HEK293 (cell line): Measurements from ENCODE around the gene NEU4.

Source experiments
- CTCF ChIA-PET: fragments of 350-600 bp; formaldehyde crosslinking; extraction: SDS; loops from one replicate; lab custom pipeline; 2021; ENCODE audit warnings: antibody characterized with exemption; lab: Yijun Ruan, JAX
- POLR2A ChIA-PET: fragments of 300-600 bp; formaldehyde crosslinking; extraction: SDS; loops from one replicate; lab custom pipeline; 2020; ENCODE audit warnings: antibody characterized with exemption, inconsistent platforms; lab: Yijun Ruan, JAX
- H3K27ac ChIP-seq: fragments of 200-500 bp; sonication (Bioruptor generic); 2 replicates; pipeline ENCODE4 v1.5.1; 2014; ENCODE audit warnings: low read depth, low read length, control low read depth, inconsistent platforms; ENCODE audit errors: extremely low read depth
- H3K36me3 ChIP-seq, 2 experiments: fragments of 200-500 bp in 1 of 2; sonication (Bioruptor generic) in 1 of 2; 1 replicate in 1 of 2; 2 replicates in 1 of 2; pipeline ENCODE4 v1.5.1; 2014 to 2017; ENCODE audit warnings: inconsistent platforms in 2 of 2, low read length in 2 of 2; ENCODE audit not compliant: control insufficient read depth in 2 of 2, insufficient read depth in 1 of 2
- H3K4me1 ChIP-seq: fragments of 200-500 bp; sonication (Bioruptor generic); 2 replicates; pipeline ENCODE4 v1.5.1; 2014; ENCODE audit warnings: mild to moderate bottlenecking, low read length, inconsistent platforms; ENCODE audit not compliant: control insufficient read depth, insufficient read depth
- H3K4me3 ChIP-seq: 2 replicates; pipeline ENCODE4 v1.5.1; 2011; ENCODE audit warnings: low read depth, mild to moderate bottlenecking, control low read depth, low read length, moderate library complexity
- H3K9me3 ChIP-seq: fragments of 200-500 bp; sonication (Bioruptor generic); 2 replicates; pipeline ENCODE4 v1.5.1; 2014; ENCODE audit warnings: low read depth, low read length, inconsistent platforms; ENCODE audit not compliant: control insufficient read depth, insufficient read depth
- AEBP2 ChIP-seq: fragments of 450-650 bp; formaldehyde crosslinking; IDR thresholded peaks from 2 replicates; pipeline ENCODE4 v1.5.1; 2016; ENCODE audit warnings: missing biosample characterization, missing genetic modification characterization, borderline replicate concordance
- EGR2 ChIP-seq: fragments of 450-650 bp; formaldehyde crosslinking; IDR thresholded peaks from 2 replicates; pipeline ENCODE4 v1.5.1; 2016; ENCODE audit warnings: low read depth, missing biosample characterization, missing genetic modification characterization
- KLF10 ChIP-seq: fragments of 450-650 bp; IDR thresholded peaks from 2 replicates; pipeline ENCODE4 v1.5.1; 2018; ENCODE audit warnings: missing biosample characterization, mild to moderate bottlenecking, missing genetic modification characterization
- MEIS1 ChIP-seq: sonication (generic); formaldehyde crosslinking; IDR thresholded peaks from 2 replicates; pipeline ENCODE4 v1.8.1; 2022; ENCODE audit warnings: missing genetic modification reagents, mild to moderate bottlenecking, borderline replicate concordance
- PRDM10 ChIP-seq: fragments of 450-650 bp; formaldehyde crosslinking; IDR thresholded peaks from 2 replicates; pipeline ENCODE4 v1.5.1; 2016; ENCODE audit warnings: missing biosample characterization, missing genetic modification characterization
- ZNF16 ChIP-seq: fragments of 450-650 bp; formaldehyde crosslinking; IDR thresholded peaks from 2 replicates; pipeline ENCODE4 v1.5.1; 2016; ENCODE audit warnings: low read depth, missing biosample characterization, missing genetic modification characterization
- ZNF202 ChIP-seq: fragments of 450-650 bp; formaldehyde crosslinking; IDR thresholded peaks from 2 replicates; pipeline ENCODE4 v1.5.1; 2016; ENCODE audit warnings: missing biosample characterization, missing genetic modification characterization, borderline replicate concordance
- ZNF248 ChIP-seq: fragments of 450-650 bp; formaldehyde crosslinking; IDR thresholded peaks from 2 replicates; pipeline ENCODE4 v1.5.1; 2017; ENCODE audit warnings: missing biosample characterization, missing genetic modification characterization
- ZNF26 ChIP-seq: fragments of 450-650 bp; formaldehyde crosslinking; IDR thresholded peaks from 2 replicates; pipeline ENCODE4 v1.5.1; 2016; ENCODE audit warnings: missing biosample characterization, missing genetic modification characterization
- ZNF266 ChIP-seq: fragments of 450-650 bp; formaldehyde crosslinking; IDR thresholded peaks from 2 replicates; pipeline ENCODE4 v1.5.1; 2016; ENCODE audit warnings: missing biosample characterization, missing genetic modification characterization, low read depth
- ZNF398 ChIP-seq: fragments of 450-650 bp; formaldehyde crosslinking; IDR thresholded peaks from 2 replicates; pipeline ENCODE4 v1.5.1; 2017; ENCODE audit warnings: missing biosample characterization, missing genetic modification characterization
- ZNF473 ChIP-seq: fragments of 450-650 bp; formaldehyde crosslinking; IDR thresholded peaks from 2 replicates; pipeline ENCODE4 v1.5.1; 2017; ENCODE audit warnings: missing biosample characterization, missing genetic modification characterization
- ZNF488 ChIP-seq: fragments of 450-650 bp; formaldehyde crosslinking; IDR thresholded peaks from 2 replicates; pipeline ENCODE4 v1.5.1; 2016; ENCODE audit warnings: missing biosample characterization, missing genetic modification characterization
- ZNF514 ChIP-seq: fragments of 450-650 bp; formaldehyde crosslinking; IDR thresholded peaks from 2 replicates; pipeline ENCODE4 v1.5.1; 2016; ENCODE audit warnings: missing biosample characterization, missing genetic modification characterization
- ZNF529 ChIP-seq: fragments of 450-650 bp; formaldehyde crosslinking; IDR thresholded peaks from 2 replicates; pipeline ENCODE4 v1.5.1; 2017; ENCODE audit warnings: missing genetic modification characterization, missing biosample characterization; ENCODE audit not compliant: insufficient replicate concordance
- ZNF548 ChIP-seq: fragments of 450-650 bp; formaldehyde crosslinking; IDR thresholded peaks from 2 replicates; pipeline ENCODE4 v1.5.1; 2016; ENCODE audit warnings: missing biosample characterization, missing genetic modification characterization
- ZNF585B ChIP-seq: fragments of 450-650 bp; formaldehyde crosslinking; IDR thresholded peaks from 2 replicates; pipeline ENCODE4 v1.5.1; 2016; ENCODE audit warnings: missing biosample characterization, missing genetic modification characterization
- ZNF626 ChIP-seq: fragments of 450-650 bp; sonication (Bioruptor Pico); formaldehyde crosslinking; IDR thresholded peaks from 2 replicates; pipeline ENCODE4 v1.5.1; 2018; ENCODE audit warnings: missing biosample characterization, missing genetic modification characterization, inconsistent platforms
- ZNF677 ChIP-seq: fragments of 450-650 bp; IDR thresholded peaks from 2 replicates; pipeline ENCODE4 v1.5.0; 2018; ENCODE audit warnings: missing biosample characterization, mild to moderate bottlenecking, missing genetic modification characterization, moderate library complexity
- ZNF701 ChIP-seq: fragments of 450-650 bp; formaldehyde crosslinking; IDR thresholded peaks from 2 replicates; pipeline ENCODE4 v1.5.1; 2016; ENCODE audit warnings: missing biosample characterization, missing genetic modification characterization
- ZNF704 ChIP-seq: fragments of 450-650 bp; formaldehyde crosslinking; IDR thresholded peaks from 2 replicates; pipeline ENCODE4 v1.5.1; 2016; ENCODE audit warnings: missing biosample characterization, missing genetic modification characterization
- ZNF785 ChIP-seq: fragments of 450-650 bp; formaldehyde crosslinking; IDR thresholded peaks from 2 replicates; pipeline ENCODE4 v1.5.1; 2016; ENCODE audit warnings: missing biosample characterization, missing genetic modification characterization
- ZNF791 ChIP-seq: fragments of 450-650 bp; formaldehyde crosslinking; IDR thresholded peaks from 2 replicates; pipeline ENCODE4 v1.5.1; 2016; ENCODE audit warnings: missing biosample characterization, missing genetic modification characterization

Gene NEU4

GRCh38 chr2:241864850-241865213, 55.8 kb downstream of the NEU4 start:
- peak; percentile 40 for TF ChIP-seq ZNF266 (tag by site-specific recombination)
- no peak for TF ChIP-seq ZNF248 (tag by site-specific recombination)
- TF ChIP-seq ZNF785 (tag by site-specific recombination), result 0 out of 2 replicates have a peak, but pooled peaks have one; percentile 5
- peak; percentile 62; the same call in 1 of the 2 replicates for TF ChIP-seq ZNF704
- TF ChIP-seq ZNF398 (tag by site-specific recombination), result 0 out of 2 replicates have a peak, but pooled peaks have one; percentile 5
- Histone ChIP-seq H3K4me1 (no peaks in the 10 kb centered on the region), H3K4me3 (no peak overlapping the region), H3K9me3 (no peaks in the 10 kb centered on the region), H3K36me3 (no peaks in the 10 kb centered on the region), H3K27ac (no peak overlapping the region)
- ChIA-PET POLR2A (no interaction called here), CTCF (no interaction called here)

- CTCF ChIA-PET, result no interaction called here
- POLR2A ChIA-PET, result no interaction called here
- TF ChIP-seq ZNF585B, result no peak
- TF ChIP-seq ZNF488 (tag by site-specific recombination), result no peak
- TF ChIP-seq ZNF701 (tag by site-specific recombination), result no peak
- TF ChIP-seq ZNF16 (tag by site-specific recombination), result no peak
- TF ChIP-seq PRDM10 (tag by site-specific recombination), result no peak
- no peak for TF ChIP-seq MEIS1 (CRISPR knock-in tag)
- TF ChIP-seq ZNF791, result no peak
- no peak for TF ChIP-seq KLF10
- TF ChIP-seq ZNF514, result no peak
- TF ChIP-seq ZNF202, result no peak
- no peak for TF ChIP-seq ZNF473
- TF ChIP-seq ZNF26 (tag by site-specific recombination), result no peak
- TF ChIP-seq AEBP2 (tag by site-specific recombination), result no peak
- TF ChIP-seq ZNF677 (tag by site-specific recombination), result no peak
- TF ChIP-seq EGR2, result no peak
- no peak for TF ChIP-seq ZNF529 (tag by site-specific recombination)
- TF ChIP-seq ZNF548, result no peak
- TF ChIP-seq ZNF626 (tag by site-specific recombination), result no peak
Observed at GRCh38 chr2:241865416-241865956, 56.5 kb downstream of the NEU4 start.

More at GRCh38 chr2:241865416-241865956, 56.5 kb downstream of the NEU4 start:
- Histone ChIP-seq H3K4me1 (no peaks in the 10 kb centered on the region), H3K36me3 (no peaks in the 10 kb centered on the region), H3K9me3 (no peaks in the 10 kb centered on the region), H3K27ac (no peak overlapping the region), H3K4me3 (no peak overlapping the region)
